Rectal smooth muscle tissue (tissue), 1 donor: ENCODE results near the gene ATP10A.
A peak's percentile ranks its signal among the peaks of the same experiment; 100 is the strongest.
"Not testable (repeated sequence)": the region's sequence is repeated elsewhere in the genome, so short reads cannot be mapped to it uniquely, and the experiment has no call there.

Source experiments
- H3K27ac ChIP-seq: one replicate; pipeline ENCODE4 v1.7.0; 2013; ENCODE audit warnings: low read depth, low read length, inconsistent platforms
- H3K27me3 ChIP-seq: one replicate; pipeline ENCODE4 v1.7.0; 2013; ENCODE audit warnings: low read length; ENCODE audit not compliant: control insufficient read depth, insufficient read depth
- H3K36me3 ChIP-seq: one replicate; pipeline ENCODE4 v1.7.0; 2013; ENCODE audit warnings: low read length; ENCODE audit not compliant: control insufficient read depth, insufficient read depth
- H3K4me1 ChIP-seq: one replicate; pipeline ENCODE4 v1.7.0; 2013; ENCODE audit warnings: low read length; ENCODE audit not compliant: control insufficient read depth, insufficient read depth
- H3K4me3 ChIP-seq: one replicate; pipeline ENCODE4 v1.7.0; 2013; ENCODE audit warnings: low read length
- H3K9ac ChIP-seq: one replicate; pipeline ENCODE4 v1.7.0; 2013; ENCODE audit warnings: low read length

ATP10A gene

GRCh38 chr15:25778161-25778560 lies 85.0 kb downstream of the ATP10A start:
- no peak overlapping the region for H3K9ac ChIP-seq
- peaks cover 12% of the 10 kb centered on the region for H3K4me1 ChIP-seq
- no peak overlapping the region for H3K27ac ChIP-seq
- no peak overlapping the region for H3K4me3 ChIP-seq
- H3K36me3 ChIP-seq = no peaks in the 10 kb centered on the region
- H3K27me3 ChIP-seq = no peaks in the 10 kb centered on the region

- no peak overlapping the region for H3K27ac ChIP-seq
- H3K9ac ChIP-seq = no peak overlapping the region
- H3K4me1 ChIP-seq = peaks cover 12% of the 10 kb centered on the region
- H3K4me3 ChIP-seq = no peak overlapping the region
- H3K27me3 ChIP-seq = no peaks in the 10 kb centered on the region
- no peaks in the 10 kb centered on the region for H3K36me3 ChIP-seq
These were observed 86.1 kb downstream of the ATP10A start for GRCh38 chr15:25777037-25777436.

- Histone ChIP-seq H3K9ac (no peak overlapping the region), H3K27me3 (no peaks in the 10 kb centered on the region), H3K27ac (peak overlapping the region; percentile 62), H3K4me3 (no peak overlapping the region), H3K4me1 (peaks cover 12% of the 10 kb centered on the region), H3K36me3 (no peaks in the 10 kb centered on the region)
These were observed 86.9 kb downstream of the ATP10A start for GRCh38 chr15:25776071-25776746.

GRCh38 chr15:25775317-25775912 lies 87.7 kb downstream of the ATP10A start:
- Histone ChIP-seq H3K27me3 (no peaks in the 10 kb centered on the region), H3K36me3 (no peaks in the 10 kb centered on the region), H3K9ac (no peak overlapping the region), H3K4me1 (peaks cover 12% of the 10 kb centered on the region), H3K4me3 (no peak overlapping the region), H3K27ac (peak overlapping the region; percentile 62)

- H3K4me1 ChIP-seq = peaks cover 12% of the 10 kb centered on the region
- no peaks in the 10 kb centered on the region for H3K27me3 ChIP-seq
- peak overlapping the region; percentile 57 for H3K27ac ChIP-seq
- H3K9ac ChIP-seq = no peak overlapping the region
- H3K36me3 ChIP-seq = no peaks in the 10 kb centered on the region
- H3K4me3 ChIP-seq = no peak overlapping the region
These were observed 88.3 kb downstream of the ATP10A start for GRCh38 chr15:25774871-25775270.

- no peak overlapping the region for H3K9ac ChIP-seq
- H3K4me1 ChIP-seq = peaks cover 12% of the 10 kb centered on the region
- H3K4me3 ChIP-seq = no peak overlapping the region
- no peaks in the 10 kb centered on the region for H3K36me3 ChIP-seq
- H3K27me3 ChIP-seq = no peaks in the 10 kb centered on the region
- H3K27ac ChIP-seq = no peak overlapping the region
These were observed 89.9 kb downstream of the ATP10A start for GRCh38 chr15:25773248-25773647.

GRCh38 chr15:25772500-25772899 lies 90.6 kb downstream of the ATP10A start:
- no peaks in the 10 kb centered on the region for H3K27me3 ChIP-seq
- no peak overlapping the region for H3K27ac ChIP-seq
- H3K9ac ChIP-seq = no peak overlapping the region
- H3K36me3 ChIP-seq = no peaks in the 10 kb centered on the region
- no peak overlapping the region for H3K4me3 ChIP-seq
- H3K4me1 ChIP-seq = peaks cover 12% of the 10 kb centered on the region

- H3K36me3 ChIP-seq, H3K9ac ChIP-seq, H3K4me3 ChIP-seq, H3K27ac ChIP-seq, H3K27me3 ChIP-seq: not testable (repeated sequence)
- peaks cover 12% of the 10 kb centered on the region for H3K4me1 ChIP-seq
These were observed 91.4 kb downstream of the ATP10A start for GRCh38 chr15:25771736-25772135.

GRCh38 chr15:25771338-25771706 lies 91.8 kb downstream of the ATP10A start:
- H3K27ac ChIP-seq = no peak overlapping the region
- no peak overlapping the region for H3K4me3 ChIP-seq
- H3K9ac ChIP-seq = no peak overlapping the region
- H3K36me3 ChIP-seq = no peaks in the 10 kb centered on the region
- H3K4me1 ChIP-seq = peaks cover 12% of the 10 kb centered on the region
- no peaks in the 10 kb centered on the region for H3K27me3 ChIP-seq

GRCh38 chr15:25770618-25771337 lies 92.3 kb downstream of the ATP10A start:
- Histone ChIP-seq H3K4me3 (no peak overlapping the region), H3K27ac (no peak overlapping the region), H3K9ac (no peak overlapping the region), H3K4me1 (peaks cover 10% of the 10 kb centered on the region), H3K27me3 (no peaks in the 10 kb centered on the region), H3K36me3 (no peaks in the 10 kb centered on the region)

- H3K4me1 ChIP-seq = peaks cover 3% of the 10 kb centered on the region
- no peaks in the 10 kb centered on the region for H3K27me3 ChIP-seq
- H3K27ac ChIP-seq = no peak overlapping the region
These were observed 93.1 kb downstream of the ATP10A start for GRCh38 chr15:25770031-25770430.

GRCh38 chr15:25768271-25768670 lies 94.9 kb downstream of the ATP10A start:
- H3K27ac ChIP-seq = no peak overlapping the region
- no peaks in the 10 kb centered on the region for H3K4me1 ChIP-seq
- H3K4me3 ChIP-seq = no peak overlapping the region
- H3K36me3 ChIP-seq = no peaks in the 10 kb centered on the region
- H3K27me3 ChIP-seq = no peaks in the 10 kb centered on the region
- no peak overlapping the region for H3K9ac ChIP-seq

More at GRCh38 chr15:25770031-25770430, 93.1 kb downstream of the ATP10A start:
- Histone ChIP-seq H3K36me3 (no peaks in the 10 kb centered on the region), H3K9ac (no peak overlapping the region), H3K4me3 (no peak overlapping the region)
